ENCODE measurements around the gene GATA5. TPM values are rescaled to one million over a fixed set of nuclear protein-coding genes. Genes with fewer than 3 reads are reported as not detected.

Gene GATA5
- total and polyA plus RNA-seq, 7 experiments from 2014 or later, result not detected

DNA sequence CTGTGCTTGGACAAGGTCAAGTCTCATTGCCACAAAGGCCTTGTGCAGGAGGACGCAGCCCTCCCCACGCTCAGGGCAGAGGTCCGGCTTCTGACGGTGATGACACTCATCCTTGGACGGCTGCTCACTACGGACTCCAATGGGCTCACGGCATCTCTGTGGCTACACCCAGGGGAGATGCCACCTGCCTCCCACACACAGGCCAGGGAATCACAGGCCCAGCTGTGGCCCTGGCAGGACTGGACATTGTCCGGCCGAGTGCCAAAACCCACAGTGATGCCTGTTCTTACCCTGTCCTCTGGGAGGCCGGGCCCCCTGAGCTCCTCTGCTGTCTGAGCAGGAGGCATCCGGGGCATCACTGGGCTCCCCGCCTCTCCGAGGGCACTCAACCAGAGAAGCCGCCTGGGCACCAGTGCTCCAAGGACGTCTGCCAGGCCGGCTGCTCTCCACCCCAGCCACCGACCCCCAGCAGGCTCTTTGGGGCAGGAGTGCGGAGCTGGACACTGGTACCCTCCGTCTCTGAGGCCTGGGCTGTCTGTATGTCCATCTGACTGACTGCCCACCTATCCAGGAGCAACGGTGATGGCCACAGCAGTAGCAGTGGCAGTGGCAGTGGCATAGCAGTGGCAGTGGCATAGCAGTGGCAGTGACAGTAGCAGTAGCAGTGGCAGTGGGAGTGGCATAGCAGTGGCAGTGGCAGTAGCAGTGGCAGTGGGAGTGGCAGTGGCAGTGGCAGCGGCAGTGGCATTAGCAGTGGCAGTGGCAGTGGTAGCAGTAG, 50.3 kb downstream of the GATA5 start:
- no peak overlapping the region for H3K4me3 Mint-ChIP-seq
- peaks cover 0 to 4% (median 0%) of the 10 kb centered on the region in 11 donors for H3K9me3 Mint-ChIP-seq
- POLR2A ChIA-PET, result no interaction called here

DNA sequence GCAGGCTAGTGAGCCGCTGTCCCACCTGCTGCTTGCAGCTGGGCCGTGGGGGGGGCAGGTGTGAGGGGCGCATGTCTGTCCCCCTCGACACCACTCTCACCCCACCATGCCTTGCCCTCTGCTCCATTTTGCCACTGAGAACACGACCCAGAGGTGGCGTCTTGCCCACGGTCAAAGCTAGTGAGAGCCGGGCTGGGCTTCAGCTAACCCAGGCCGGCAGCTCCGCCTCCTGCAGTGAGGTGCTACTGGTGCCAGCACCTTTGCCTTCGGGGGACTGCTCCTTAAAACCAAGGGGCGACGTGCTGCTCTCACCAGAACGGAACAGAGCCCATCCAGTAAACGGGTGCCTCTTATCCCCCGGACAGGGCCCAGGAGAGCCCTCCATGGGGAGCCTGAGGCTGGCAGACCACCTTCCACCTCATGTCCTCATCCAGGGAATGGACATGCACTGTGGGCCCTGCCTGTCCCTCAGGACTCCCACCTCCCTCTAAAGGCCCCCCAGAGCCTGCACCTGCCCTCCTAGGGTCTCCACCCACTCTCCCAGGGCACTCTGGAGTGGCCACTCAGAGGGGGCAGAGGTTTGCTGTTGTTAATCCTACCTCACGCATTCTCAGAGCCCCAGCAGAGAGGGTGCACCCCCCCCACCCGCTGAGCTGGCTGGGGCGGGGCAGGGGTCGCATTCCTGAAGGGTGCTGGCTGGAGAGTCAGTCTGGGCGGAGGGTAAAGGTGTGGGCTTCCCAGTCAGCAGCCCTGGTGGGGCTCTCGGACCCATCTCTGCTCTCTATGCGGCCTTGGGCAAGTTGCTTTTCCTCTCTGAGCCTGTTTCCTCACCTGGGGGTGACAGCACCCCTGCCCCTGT, 51.3 kb downstream of the GATA5 start:
- peaks cover 0 to 4% (median 0%) of the 10 kb centered on the region in 11 donors for H3K9me3 Mint-ChIP-seq
- H3K27ac ChIP-seq (ENCODE audit: low read depth, low read length), result no peak overlapping the region
- no peak overlapping the region for H3K27ac Mint-ChIP-seq
- ChIA-PET CTCF (no interaction called here), POLR2A (no interaction called here)
- H3K36me3 Mint-ChIP-seq, result no peaks in the 10 kb centered on the region
- H3K4me1 ChIP-seq (ENCODE audit: control insufficient read depth in 2 of 2, insufficient read depth in 2 of 2, low read length in 2 of 2), result no peaks in the 10 kb centered on the region
- H3K27me3 ChIP-seq (ENCODE audit: control insufficient read depth in 2 of 2, insufficient read depth in 2 of 2, low read length in 2 of 2), result no peaks in the 10 kb centered on the region
- H3K36me3 ChIP-seq (ENCODE audit: control insufficient read depth in 2 of 3, insufficient read depth in 3 of 3, low read length in 3 of 3), result no peaks in the 10 kb centered on the region
- DNase-seq, result no peak
- H3K9me3 ChIP-seq (ENCODE audit: control insufficient read depth in 2 of 3, low read length in 3 of 3), result no peaks in the 10 kb centered on the region
- no peak for ATAC-seq
- peaks cover 0 to 5% (median 3%) of the 10 kb centered on the region in 5 donors for H3K27me3 Mint-ChIP-seq
- peaks cover 0 to 3% (median 0%) of the 10 kb centered on the region in 7 donors for H3K4me1 Mint-ChIP-seq
- H3K4me3 ChIP-seq (ENCODE audit: low read length), result no peak overlapping the region
- intact Hi-C loops (cut with micrococcal nuclease), result no loop called here
- no peak overlapping the region for H3K4me3 Mint-ChIP-seq

More for the DNA sequence above, 50.3 kb downstream of the GATA5 start:
- peaks cover 0 to 5% (median under 1%) of the 10 kb centered on the region in 5 donors for H3K27me3 Mint-ChIP-seq
- no peak for DNase-seq
- CTCF ChIA-PET, result no interaction called here
- no peaks in the 10 kb centered on the region for H3K36me3 ChIP-seq (ENCODE audit: control insufficient read depth in 2 of 3, insufficient read depth in 3 of 3, low read length in 3 of 3)
- H3K4me1 Mint-ChIP-seq, result peaks cover 0 to 3% (median 0%) of the 10 kb centered on the region in 7 donors
- no peak for ATAC-seq
- no peak overlapping the region for H3K4me3 ChIP-seq (ENCODE audit: low read length)
- no peaks in the 10 kb centered on the region for H3K36me3 Mint-ChIP-seq
- no peak overlapping the region for H3K27ac ChIP-seq (ENCODE audit: low read depth, low read length)
- H3K4me1 ChIP-seq (ENCODE audit: control insufficient read depth in 2 of 2, insufficient read depth in 2 of 2, low read length in 2 of 2), result no peaks in the 10 kb centered on the region
- intact Hi-C loops (cut with micrococcal nuclease), result no loop called here
- no peaks in the 10 kb centered on the region for H3K27me3 ChIP-seq (ENCODE audit: control insufficient read depth in 2 of 2, insufficient read depth in 2 of 2, low read length in 2 of 2)
- no peak overlapping the region for H3K27ac Mint-ChIP-seq
- no peaks in the 10 kb centered on the region for H3K9me3 ChIP-seq (ENCODE audit: control insufficient read depth in 2 of 3, low read length in 3 of 3)

DNA sequence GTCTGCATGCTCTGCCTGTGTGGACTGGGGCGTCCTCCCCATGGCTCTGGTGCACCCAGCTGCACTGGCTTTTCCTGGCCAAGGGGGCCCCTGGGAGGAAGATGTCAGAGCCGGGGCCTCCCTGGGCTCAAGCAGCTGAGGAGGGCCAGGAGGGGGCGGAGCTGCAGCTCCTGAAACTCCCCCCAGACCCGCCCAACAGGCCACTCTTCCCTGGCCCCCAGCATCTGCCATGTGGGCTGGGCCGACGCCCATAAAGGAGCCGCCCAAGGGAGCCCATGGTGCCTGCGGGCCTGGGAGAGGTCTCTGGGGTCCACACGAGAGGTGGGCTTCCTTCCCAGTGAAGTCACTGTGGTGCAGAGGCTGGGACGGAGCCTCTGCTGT, 52.5 kb downstream of the GATA5 start:
- Histone ChIP-seq H3K4me1 (ENCODE audit: control insufficient read depth in 2 of 2, insufficient read depth in 2 of 2, low read length in 2 of 2) (no peaks in the 10 kb centered on the region), H3K36me3 (ENCODE audit: control insufficient read depth in 2 of 3, insufficient read depth in 3 of 3, low read length in 3 of 3) (no peaks in the 10 kb centered on the region), H3K4me3 (ENCODE audit: low read length) (no peak overlapping the region), H3K9me3 (ENCODE audit: control insufficient read depth in 2 of 3, low read length in 3 of 3) (no peaks in the 10 kb centered on the region), H3K27me3 (ENCODE audit: control insufficient read depth in 2 of 2, insufficient read depth in 2 of 2, low read length in 2 of 2) (no peaks in the 10 kb centered on the region), H3K27ac (ENCODE audit: low read depth, low read length) (no peak overlapping the region)
- CTCF ChIA-PET, result no interaction called here
- intact Hi-C loops (cut with micrococcal nuclease), result no loop called here
- Mint-ChIP-seq H3K4me1 (peaks cover 0 to 3% (median 0%) of the 10 kb centered on the region in 7 donors), H3K27ac (no peak overlapping the region), H3K9me3 (peaks cover 0 to 4% (median 0%) of the 10 kb centered on the region in 11 donors), H3K27me3 (peaks cover 0 to 5% (median 0%) of the 10 kb centered on the region in 5 donors), H3K36me3 (no peaks in the 10 kb centered on the region), H3K4me3 (no peak overlapping the region)
- DNase-seq (no peak), ATAC-seq (no peak)
- POLR2A ChIA-PET, result no interaction called here

DNA sequence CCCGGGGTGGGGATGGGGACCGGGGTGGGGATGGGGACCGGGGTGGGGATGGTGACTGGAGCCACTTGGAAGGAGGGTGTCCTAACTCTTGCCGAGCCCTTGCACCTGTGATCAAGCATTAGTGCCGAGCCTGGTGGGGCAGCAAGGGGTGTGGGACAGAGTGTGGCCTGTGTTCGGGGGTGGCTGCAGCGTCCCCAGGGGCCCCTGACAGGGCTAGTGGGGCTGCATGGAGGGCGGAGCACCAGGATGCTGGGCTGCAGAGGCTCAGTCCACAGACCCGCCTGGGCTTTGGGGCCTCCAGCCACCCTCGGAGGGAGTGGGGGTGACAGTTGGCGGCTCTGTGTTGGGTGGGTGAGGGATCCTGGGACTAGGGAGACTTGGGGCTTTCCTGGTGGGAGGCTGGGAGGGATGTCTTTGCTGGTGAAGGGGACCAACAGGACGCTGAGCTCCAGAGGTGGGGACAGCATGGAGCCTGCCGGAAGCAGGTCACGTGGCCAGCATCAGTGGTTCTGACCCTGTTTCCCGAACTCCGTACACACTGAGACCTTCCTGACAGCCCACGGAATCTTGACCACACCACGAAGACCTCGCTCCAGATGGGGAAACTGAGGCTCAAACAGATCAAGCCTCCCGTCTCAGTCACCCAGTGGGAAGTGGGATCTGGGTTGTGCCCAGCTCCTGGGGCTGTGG, 53.0 kb downstream of the GATA5 start:
- ATAC-seq (no peak), DNase-seq (no peak)
- Histone ChIP-seq H3K4me1 (ENCODE audit: control insufficient read depth in 2 of 2, insufficient read depth in 2 of 2, low read length in 2 of 2) (no peaks in the 10 kb centered on the region), H3K27me3 (ENCODE audit: control insufficient read depth in 2 of 2, insufficient read depth in 2 of 2, low read length in 2 of 2) (no peaks in the 10 kb centered on the region), H3K27ac (ENCODE audit: low read depth, low read length) (no peak overlapping the region), H3K9me3 (ENCODE audit: control insufficient read depth in 2 of 3, low read length in 3 of 3) (no peaks in the 10 kb centered on the region), H3K4me3 (ENCODE audit: low read length) (no peak overlapping the region), H3K36me3 (ENCODE audit: control insufficient read depth in 2 of 3, insufficient read depth in 3 of 3, low read length in 3 of 3) (no peaks in the 10 kb centered on the region)
- Mint-ChIP-seq H3K27me3 (peaks cover 0 to 5% (median 0%) of the 10 kb centered on the region in 5 donors), H3K27ac (no peak overlapping the region), H3K36me3 (no peaks in the 10 kb centered on the region), H3K4me1 (peaks cover 0 to 3% (median 0%) of the 10 kb centered on the region in 7 donors), H3K4me3 (no peak overlapping the region), H3K9me3 (peaks cover 0 to 4% (median 0%) of the 10 kb centered on the region in 11 donors)
- CTCF ChIA-PET, result no interaction called here
- intact Hi-C loops (cut with micrococcal nuclease), result no loop called here
- POLR2A ChIA-PET, result no interaction called here

DNA sequence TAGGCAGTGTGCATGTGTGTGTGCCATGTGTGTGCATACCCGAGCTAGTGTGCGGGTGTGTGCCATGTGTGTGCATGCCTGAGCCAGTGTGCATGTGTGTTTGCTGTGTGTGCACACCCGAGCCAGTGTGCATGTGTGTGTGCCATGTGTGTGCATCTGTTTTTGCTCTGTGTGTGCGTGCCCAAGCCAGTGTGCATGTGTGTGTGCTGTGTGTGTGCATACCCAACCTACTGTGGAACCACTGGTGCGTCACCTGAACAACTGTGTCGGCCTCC, 54.1 kb downstream of the GATA5 start:
- peaks cover 0 to 4% (median 0%) of the 10 kb centered on the region in 11 donors for H3K9me3 Mint-ChIP-seq
- H3K4me1 Mint-ChIP-seq, result peaks cover 0 to 3% (median 0%) of the 10 kb centered on the region in 7 donors
- Histone ChIP-seq H3K27ac (ENCODE audit: low read depth, low read length) (no peak overlapping the region), H3K9me3 (ENCODE audit: control insufficient read depth in 2 of 3, low read length in 3 of 3) (no peaks in the 10 kb centered on the region), H3K4me3 (ENCODE audit: low read length) (no peak overlapping the region), H3K36me3 (ENCODE audit: control insufficient read depth in 2 of 3, insufficient read depth in 3 of 3, low read length in 3 of 3) (no peaks in the 10 kb centered on the region), H3K4me1 (ENCODE audit: control insufficient read depth in 2 of 2, insufficient read depth in 2 of 2, low read length in 2 of 2) (no peaks in the 10 kb centered on the region), H3K27me3 (ENCODE audit: control insufficient read depth in 2 of 2, insufficient read depth in 2 of 2, low read length in 2 of 2) (no peaks in the 10 kb centered on the region)
- ATAC-seq (no peak), DNase-seq (no peak)
- no peaks in the 10 kb centered on the region for H3K36me3 Mint-ChIP-seq
- H3K27me3 Mint-ChIP-seq, result peaks cover 0 to 5% (median 0%) of the 10 kb centered on the region in 5 donors
- no peak overlapping the region for H3K27ac Mint-ChIP-seq
- no peak overlapping the region for H3K4me3 Mint-ChIP-seq
- POLR2A ChIA-PET, result interaction anchor here (0.7 kb wide), 1 partner anchor 11 kb away, joined by 3 read pairs; no protein-coding TSS in a partner anchor
- intact Hi-C loops (cut with micrococcal nuclease), result no loop called here
- CTCF ChIA-PET, result no interaction called here

DNA sequence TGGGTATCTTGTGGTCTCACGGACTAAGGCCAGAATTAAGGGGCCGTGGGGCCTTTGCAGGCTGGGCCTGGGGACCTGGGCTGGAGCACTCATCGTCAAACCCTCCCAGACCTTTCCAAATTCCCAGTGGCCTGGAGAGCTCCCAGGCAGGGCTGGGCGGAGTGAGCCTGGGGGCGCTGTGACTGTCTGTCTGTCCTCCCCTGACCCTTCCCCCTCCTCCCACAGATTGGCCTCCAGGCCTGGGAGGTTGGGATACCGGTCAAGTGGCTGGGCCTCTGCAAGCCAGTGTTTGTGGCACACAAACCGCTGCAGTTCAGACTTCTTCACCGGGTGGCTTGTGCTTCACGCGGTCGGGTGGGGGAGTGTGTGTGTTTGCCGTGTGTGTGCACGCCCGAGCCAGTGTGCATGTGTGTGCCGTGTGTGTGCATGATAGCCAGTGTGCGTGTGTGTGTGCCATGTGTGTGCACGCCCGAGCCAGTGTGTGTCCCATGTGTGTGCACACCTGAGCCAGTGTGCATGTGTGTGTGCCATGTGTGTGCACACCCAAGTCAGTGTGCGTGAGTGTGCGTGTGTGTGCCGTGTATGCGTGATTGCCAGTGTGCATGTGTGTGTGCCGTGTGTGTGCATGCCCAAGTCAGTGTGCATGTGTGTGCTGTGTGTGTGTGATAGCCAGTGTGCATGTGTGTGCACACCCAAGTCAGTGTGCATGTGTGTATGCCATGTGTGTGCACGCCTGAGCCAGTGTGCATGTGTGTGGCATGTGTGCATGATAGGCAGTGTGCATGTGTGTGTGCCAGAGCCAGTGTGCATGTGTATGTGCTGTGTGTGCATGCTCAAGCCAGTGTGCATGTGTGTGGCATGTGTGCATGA, 54.7 kb downstream of the GATA5 start:
- intact Hi-C loops (cut with micrococcal nuclease), result no loop called here
- DNase-seq, result no peak
- H3K27ac ChIP-seq (ENCODE audit: low read depth, low read length), result no peak overlapping the region
- Mint-ChIP-seq H3K9me3 (peaks cover 0 to 4% (median 0%) of the 10 kb centered on the region in 11 donors), H3K36me3 (no peaks in the 10 kb centered on the region), H3K27me3 (peaks cover 0 to 5% (median 0%) of the 10 kb centered on the region in 5 donors), H3K4me1 (peaks cover 0 to 3% (median 0%) of the 10 kb centered on the region in 7 donors), H3K4me3 (no peak overlapping the region), H3K27ac (no peak overlapping the region)
- ChIA-PET CTCF (no interaction called here), POLR2A (no interaction called here)
- H3K36me3 ChIP-seq (ENCODE audit: control insufficient read depth in 2 of 3, insufficient read depth in 3 of 3, low read length in 3 of 3), result no peaks in the 10 kb centered on the region
- no peaks in the 10 kb centered on the region for H3K9me3 ChIP-seq (ENCODE audit: control insufficient read depth in 2 of 3, low read length in 3 of 3)
- ATAC-seq, result no peak
- H3K4me1 ChIP-seq (ENCODE audit: control insufficient read depth in 2 of 2, insufficient read depth in 2 of 2, low read length in 2 of 2), result no peaks in the 10 kb centered on the region
- no peaks in the 10 kb centered on the region for H3K27me3 ChIP-seq (ENCODE audit: control insufficient read depth in 2 of 2, insufficient read depth in 2 of 2, low read length in 2 of 2)
- no peak overlapping the region for H3K4me3 ChIP-seq (ENCODE audit: low read length)
